HG03139 (cell line): ENCODE measurements around the gene SASH1.

ENCODE experiments used
- ATAC-seq: cut with Tn5 transposase; IDR thresholded peaks from one replicate; pipeline ENCODE4 v1.9.1; 2021; ENCODE audit not compliant: unreplicated experiment

The SASH1 gene

GRCh38 chr6:148342350-148343046 lies at the start of gene SASH1:
Gene SASH1, plus strand, starts transcription at chr6:148342838. Its CDS starts 230 bp downstream, at chr6:148343068.
- peak; percentile 70 for ATAC-seq

GRCh38 chr6:148293181-148293995 lies 49.2 kb upstream of the SASH1 start:
- no peak for ATAC-seq

- ATAC-seq, result no peak
These were observed 48.6 kb upstream of the SASH1 start for GRCh38 chr6:148294059-148294458.

- no peak for ATAC-seq
These were observed 47.3 kb upstream of the SASH1 start for GRCh38 chr6:148295261-148295887.

GRCh38 chr6:148296771-148297170 lies 45.9 kb upstream of the SASH1 start:
- ATAC-seq, result no peak

- no peak for ATAC-seq
These were observed 44.0 kb upstream of the SASH1 start for GRCh38 chr6:148298683-148299082.

GRCh38 chr6:148303616-148304015 lies 39.0 kb upstream of the SASH1 start:
- ATAC-seq, result no peak

GRCh38 chr6:148304976-148305375 lies 37.7 kb upstream of the SASH1 start:
- no peak for ATAC-seq

- ATAC-seq, result no peak
These were observed 36.4 kb upstream of the SASH1 start for GRCh38 chr6:148306286-148306685.

GRCh38 chr6:148307405-148307804 lies 35.2 kb upstream of the SASH1 start:
- ATAC-seq, result no peak

- no peak for ATAC-seq
These were observed 33.3 kb upstream of the SASH1 start for GRCh38 chr6:148309301-148309700.

GRCh38 chr6:148311966-148312669 lies 30.5 kb upstream of the SASH1 start:
- no peak for ATAC-seq

- no peak for ATAC-seq
These were observed 29.1 kb upstream of the SASH1 start for GRCh38 chr6:148313488-148313887.

- no peak for ATAC-seq
These were observed 26.3 kb upstream of the SASH1 start for GRCh38 chr6:148316308-148316707.

GRCh38 chr6:148317051-148317450 lies 25.6 kb upstream of the SASH1 start:
- no peak for ATAC-seq

GRCh38 chr6:148317739-148318138 lies 24.9 kb upstream of the SASH1 start:
- no peak for ATAC-seq

- ATAC-seq, result no peak
These were observed 19.9 kb upstream of the SASH1 start for GRCh38 chr6:148322704-148323103.

GRCh38 chr6:148323344-148323743 lies 19.3 kb upstream of the SASH1 start:
- ATAC-seq, result no peak

GRCh38 chr6:148324297-148324985 lies 18.2 kb upstream of the SASH1 start:
- no peak for ATAC-seq

GRCh38 chr6:148325316-148326068 lies 17.1 kb upstream of the SASH1 start:
- no peak for ATAC-seq
